ENCODE data around the gene IGF1R.

Gene IGF1R

GRCh38 chr15:98894312-98894711 is 246.0 kb downstream of the IGF1R start:
- H3K27me3 ChIP-seq (ENCODE audit: control insufficient read depth, insufficient read depth, low read length): no peaks in the 10 kb centered on the region
- H3K9me3 ChIP-seq (ENCODE audit: control insufficient read depth, low read length): no peaks in the 10 kb centered on the region
- H3K4me3 ChIP-seq (ENCODE audit: low read length): no peak overlapping the region
- H3K36me3 ChIP-seq (ENCODE audit: control insufficient read depth, insufficient read depth, low read length): no peaks in the 10 kb centered on the region
- H3K9ac ChIP-seq (ENCODE audit: low read length): no peak overlapping the region
- peaks cover 4% of the 10 kb centered on the region for H3K4me1 ChIP-seq (ENCODE audit: control insufficient read depth, insufficient read depth, low read length)

DNA sequence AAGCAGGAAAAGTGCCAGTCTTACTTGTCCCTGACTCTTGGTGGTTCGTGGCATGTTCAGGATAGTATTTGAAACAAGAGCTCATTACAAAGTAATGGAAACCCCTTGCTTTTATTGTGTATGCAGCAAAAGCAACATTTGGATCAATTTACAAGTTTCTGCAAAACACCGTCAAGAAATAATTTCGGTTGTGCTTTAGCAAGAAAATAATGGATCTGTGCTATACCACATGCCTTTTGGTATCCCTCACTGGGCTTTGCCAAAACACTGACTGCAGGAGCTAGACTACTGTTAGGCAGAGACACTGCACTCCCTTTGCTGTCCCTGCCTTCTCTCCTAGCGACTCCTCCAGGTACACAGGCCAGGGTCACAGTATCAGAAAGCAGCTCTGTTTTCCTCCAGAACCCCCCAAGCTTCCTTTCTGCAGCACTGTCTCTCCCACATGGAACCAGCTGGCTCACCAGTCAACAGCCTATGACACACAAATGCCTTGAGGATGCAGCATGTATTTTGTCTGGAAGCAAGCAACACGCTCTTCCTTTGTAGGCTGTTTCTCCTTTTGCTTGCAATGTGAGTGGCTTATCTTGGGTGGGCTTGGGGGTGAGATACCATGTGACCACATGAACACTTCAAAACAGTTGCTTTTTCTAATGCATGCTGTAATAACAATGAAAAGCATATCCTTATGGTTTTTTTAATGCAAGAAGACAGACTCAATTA is 247.8 kb downstream of the IGF1R start:
- Histone ChIP-seq H3K4me1 (ENCODE audit: control insufficient read depth, insufficient read depth, low read length) (peaks cover 4% of the 10 kb centered on the region), H3K27me3 (ENCODE audit: control insufficient read depth, insufficient read depth, low read length) (no peaks in the 10 kb centered on the region), H3K9me3 (ENCODE audit: control insufficient read depth, low read length) (no peaks in the 10 kb centered on the region), H3K9ac (ENCODE audit: low read length) (no peak overlapping the region), H3K4me3 (ENCODE audit: low read length) (no peak overlapping the region), H3K36me3 (ENCODE audit: control insufficient read depth, insufficient read depth, low read length) (no peaks in the 10 kb centered on the region)

- Histone ChIP-seq H3K4me1 (ENCODE audit: control insufficient read depth, insufficient read depth, low read length) (peaks cover 4% of the 10 kb centered on the region), H3K4me3 (ENCODE audit: low read length) (no peak overlapping the region), H3K9ac (ENCODE audit: low read length) (no peak overlapping the region), H3K27me3 (ENCODE audit: control insufficient read depth, insufficient read depth, low read length) (no peaks in the 10 kb centered on the region), H3K36me3 (ENCODE audit: control insufficient read depth, insufficient read depth, low read length) (no peaks in the 10 kb centered on the region), H3K9me3 (ENCODE audit: control insufficient read depth, low read length) (no peaks in the 10 kb centered on the region)
Observed at GRCh38 chr15:98896802-98897732, 248.7 kb downstream of the IGF1R start.

DNA sequence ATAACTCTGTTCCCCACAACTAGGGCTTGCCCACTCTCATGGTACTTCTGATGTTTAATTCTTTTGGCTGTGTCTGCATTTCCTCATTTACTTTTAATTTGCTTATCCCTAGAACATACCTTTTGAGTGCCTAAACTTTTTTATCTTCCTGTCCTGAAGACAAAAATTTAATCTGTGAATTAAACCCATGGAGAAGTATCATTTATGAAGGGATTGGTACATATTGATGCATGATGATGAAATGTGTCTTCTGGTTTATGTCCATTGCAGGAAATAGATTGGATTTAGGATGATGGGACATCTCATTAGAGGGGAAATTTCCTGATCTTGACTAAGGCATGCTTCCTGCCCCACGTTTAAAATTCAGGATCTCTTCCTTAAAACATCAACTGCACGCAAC is 249.8 kb downstream of the IGF1R start:
- no peaks in the 10 kb centered on the region for H3K36me3 ChIP-seq (ENCODE audit: control insufficient read depth, insufficient read depth, low read length)
- H3K9me3 ChIP-seq (ENCODE audit: control insufficient read depth, low read length): no peaks in the 10 kb centered on the region

GRCh38 chr15:98899272-98900021 is 251.1 kb downstream of the IGF1R start:
- Histone ChIP-seq H3K4me3 (ENCODE audit: low read length) (no peak overlapping the region), H3K4me1 (ENCODE audit: control insufficient read depth, insufficient read depth, low read length) (peaks cover 4% of the 10 kb centered on the region), H3K36me3 (ENCODE audit: control insufficient read depth, insufficient read depth, low read length) (no peaks in the 10 kb centered on the region)

More for the DNA sequence above, 249.8 kb downstream of the IGF1R start:
- no peak overlapping the region for H3K9ac ChIP-seq (ENCODE audit: low read length)
- no peak overlapping the region for H3K4me3 ChIP-seq (ENCODE audit: low read length)
- peaks cover 4% of the 10 kb centered on the region for H3K4me1 ChIP-seq (ENCODE audit: control insufficient read depth, insufficient read depth, low read length)
- no peaks in the 10 kb centered on the region for H3K27me3 ChIP-seq (ENCODE audit: control insufficient read depth, insufficient read depth, low read length)

DNA sequence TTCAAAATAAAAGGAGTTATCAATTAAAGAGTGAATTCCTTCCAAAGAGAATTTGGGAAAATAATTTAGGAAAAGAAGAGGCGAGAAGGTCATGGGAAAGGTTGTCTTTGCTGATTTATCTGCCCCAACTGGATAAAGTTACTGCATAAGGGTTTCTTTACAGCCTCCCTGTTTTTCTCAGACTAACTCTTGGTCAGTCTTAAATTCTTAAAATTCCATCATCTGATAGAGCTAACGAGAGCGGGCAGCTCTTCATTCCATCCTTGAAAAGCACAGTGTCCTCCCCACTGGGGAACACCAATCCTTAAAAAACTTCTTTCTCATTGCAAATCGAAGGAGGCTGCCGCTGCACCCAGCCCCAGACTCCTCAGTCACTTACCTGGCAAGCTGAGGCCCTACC is 252.0 kb downstream of the IGF1R start:
- H3K9ac ChIP-seq (ENCODE audit: low read length): no peak overlapping the region
- H3K27me3 ChIP-seq (ENCODE audit: control insufficient read depth, insufficient read depth, low read length): no peaks in the 10 kb centered on the region
- H3K4me1 ChIP-seq (ENCODE audit: control insufficient read depth, insufficient read depth, low read length): peaks cover 4% of the 10 kb centered on the region
- no peaks in the 10 kb centered on the region for H3K9me3 ChIP-seq (ENCODE audit: control insufficient read depth, low read length)
- no peak overlapping the region for H3K4me3 ChIP-seq (ENCODE audit: low read length)
- no peaks in the 10 kb centered on the region for H3K36me3 ChIP-seq (ENCODE audit: control insufficient read depth, insufficient read depth, low read length)

More at GRCh38 chr15:98899272-98900021, 251.1 kb downstream of the IGF1R start:
- H3K9me3 ChIP-seq (ENCODE audit: control insufficient read depth, low read length): no peaks in the 10 kb centered on the region
- H3K9ac ChIP-seq (ENCODE audit: low read length): no peak overlapping the region
- H3K27me3 ChIP-seq (ENCODE audit: control insufficient read depth, insufficient read depth, low read length): no peaks in the 10 kb centered on the region

- Histone ChIP-seq H3K36me3 (ENCODE audit: control insufficient read depth, insufficient read depth, low read length) (no peaks in the 10 kb centered on the region), H3K4me1 (ENCODE audit: control insufficient read depth, insufficient read depth, low read length) (peaks cover 7% of the 10 kb centered on the region), H3K9me3 (ENCODE audit: control insufficient read depth, low read length) (no peaks in the 10 kb centered on the region), H3K9ac (ENCODE audit: low read length) (no peak overlapping the region), H3K4me3 (ENCODE audit: low read length) (no peak overlapping the region), H3K27me3 (ENCODE audit: control insufficient read depth, insufficient read depth, low read length) (no peaks in the 10 kb centered on the region)
Observed at GRCh38 chr15:98901434-98902072, 253.2 kb downstream of the IGF1R start.

GRCh38 chr15:98902931-98903330 is 254.6 kb downstream of the IGF1R start:
- H3K36me3 ChIP-seq (ENCODE audit: control insufficient read depth, insufficient read depth, low read length): no peaks in the 10 kb centered on the region
- no peaks in the 10 kb centered on the region for H3K27me3 ChIP-seq (ENCODE audit: control insufficient read depth, insufficient read depth, low read length)
- H3K9me3 ChIP-seq (ENCODE audit: control insufficient read depth, low read length): no peaks in the 10 kb centered on the region
- peaks cover 17% of the 10 kb centered on the region for H3K4me1 ChIP-seq (ENCODE audit: control insufficient read depth, insufficient read depth, low read length)
- no peak overlapping the region for H3K9ac ChIP-seq (ENCODE audit: low read length)
- no peak overlapping the region for H3K4me3 ChIP-seq (ENCODE audit: low read length)

DNA sequence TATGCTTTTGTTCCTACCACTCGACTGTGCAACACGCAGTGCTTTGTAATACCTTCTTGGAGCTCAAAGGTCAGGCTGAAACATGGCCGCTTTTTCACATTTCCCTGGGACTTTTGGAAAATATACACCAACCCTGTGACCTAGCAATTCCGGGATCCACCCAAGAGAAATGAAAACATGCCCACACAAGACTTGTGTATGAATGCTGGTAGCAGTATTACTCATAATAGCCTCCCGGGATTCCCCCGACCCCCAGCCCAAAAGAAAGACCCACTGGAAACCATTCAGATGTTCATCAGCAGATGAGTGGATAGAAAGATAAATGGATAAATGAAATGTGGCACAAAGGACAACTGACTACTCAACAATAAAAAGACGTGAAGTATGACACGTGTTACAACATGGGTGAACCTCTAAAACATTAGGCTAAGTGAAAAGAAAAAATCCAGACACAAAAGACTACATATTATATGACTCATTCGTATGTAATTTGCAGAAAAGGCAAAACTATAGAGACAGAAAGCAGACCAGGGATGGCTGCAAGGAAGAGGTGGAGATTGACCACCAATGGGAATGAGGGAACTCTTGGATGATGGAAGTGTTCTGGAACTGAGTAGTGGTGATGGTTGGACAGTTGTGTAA is 255.2 kb downstream of the IGF1R start:
- no peak overlapping the region for H3K4me3 ChIP-seq (ENCODE audit: low read length)
- no peak overlapping the region for H3K9ac ChIP-seq (ENCODE audit: low read length)
- H3K27me3 ChIP-seq (ENCODE audit: control insufficient read depth, insufficient read depth, low read length): no peaks in the 10 kb centered on the region
- H3K36me3 ChIP-seq (ENCODE audit: control insufficient read depth, insufficient read depth, low read length): no peaks in the 10 kb centered on the region
- H3K4me1 ChIP-seq (ENCODE audit: control insufficient read depth, insufficient read depth, low read length): peaks cover 19% of the 10 kb centered on the region
- H3K9me3 ChIP-seq (ENCODE audit: control insufficient read depth, low read length): no peaks in the 10 kb centered on the region

DNA sequence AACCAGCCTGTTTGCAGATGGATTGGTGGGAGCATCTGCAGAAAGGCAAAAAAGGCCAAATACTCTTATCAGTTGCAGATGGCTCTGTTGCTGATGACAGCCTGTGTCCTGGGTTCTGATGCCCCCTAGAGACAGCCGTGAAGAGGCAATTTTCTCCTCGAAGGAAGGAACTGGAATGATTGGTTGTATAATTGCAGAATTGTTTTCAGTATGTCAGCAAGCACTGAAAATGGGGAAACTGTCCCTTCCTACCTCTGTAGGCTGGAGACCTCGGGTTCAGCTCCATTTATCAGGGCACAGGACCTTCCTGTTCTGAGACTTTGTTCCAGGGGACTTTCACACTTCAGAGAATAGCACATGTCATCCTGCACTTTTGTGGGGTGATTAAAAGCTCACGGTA is 256.2 kb downstream of the IGF1R start:
- no peak overlapping the region for H3K9ac ChIP-seq (ENCODE audit: low read length)
- no peak overlapping the region for H3K4me3 ChIP-seq (ENCODE audit: low read length)
- H3K36me3 ChIP-seq (ENCODE audit: control insufficient read depth, insufficient read depth, low read length): no peaks in the 10 kb centered on the region
- no peaks in the 10 kb centered on the region for H3K9me3 ChIP-seq (ENCODE audit: control insufficient read depth, low read length)
- H3K27me3 ChIP-seq (ENCODE audit: control insufficient read depth, insufficient read depth, low read length): no peaks in the 10 kb centered on the region
- peaks cover 19% of the 10 kb centered on the region for H3K4me1 ChIP-seq (ENCODE audit: control insufficient read depth, insufficient read depth, low read length)

- Histone ChIP-seq H3K4me1 (ENCODE audit: control insufficient read depth, insufficient read depth, low read length) (peaks cover 19% of the 10 kb centered on the region), H3K9me3 (ENCODE audit: control insufficient read depth, low read length) (no peaks in the 10 kb centered on the region), H3K4me3 (ENCODE audit: low read length) (no peak overlapping the region), H3K36me3 (ENCODE audit: control insufficient read depth, insufficient read depth, low read length) (no peaks in the 10 kb centered on the region), H3K9ac (ENCODE audit: low read length) (no peak overlapping the region), H3K27me3 (ENCODE audit: control insufficient read depth, insufficient read depth, low read length) (no peaks in the 10 kb centered on the region)
Observed at GRCh38 chr15:98905963-98906711, 257.8 kb downstream of the IGF1R start.
